ENCODE data around the gene COL9A3. TPM values are rescaled to one million over a fixed set of nuclear protein-coding genes. Genes with fewer than 3 reads are reported as not detected.

COL9A3 gene
- total RNA-seq, 4 donors from 2014 or later, result 13.4 to 22.9 (median 18.4) TPM

- Histone ChIP-seq H3K27me3 (peaks cover 4 to 28% (median 21%) of the 10 kb centered on the region in 4 donors), H3K36me3 (peaks cover 55 to 76% (median 72%) of the 10 kb centered on the region in 4 donors), H3K9me3 (no peaks in the 10 kb centered on the region), H3K27ac (replicated peaks in 1 of 4) (no peak overlapping the region), H3K4me1 (peaks cover 23 to 44% (median 41%) of the 10 kb centered on the region in 4 donors), H3K4me3 (no peak overlapping the region)
- intact Hi-C loops (cut with DNase I), result no loop called here
- no CpG with 5 or more reads among the region's 10 CpGs for WGBS
- no peak for DNase-seq (ENCODE audit: extremely low spot score)
- TF ChIP-seq POLR2AphosphoS5 (IDR thresholded peaks at IDR 0.05) (no peak), POLR2A (IDR thresholded peaks at IDR 0.05; ENCODE audit: low read depth) (no peak), CTCF (IDR thresholded peaks at IDR 0.05) (no peak), EP300 (IDR thresholded peaks at IDR 0.05) (no peak)
Measured at GRCh38 chr20:62811720-62812119, 5.1 kb upstream of the COL9A3 start.

GRCh38 chr20:62812181-62812906, 4.5 kb upstream of the COL9A3 start:
- no peak for DNase-seq (ENCODE audit: extremely low spot score)
- no peaks in the 10 kb centered on the region for H3K9me3 ChIP-seq
- H3K36me3 ChIP-seq, result peaks cover 54 to 70% (median 67%) of the 10 kb centered on the region in 4 donors
- no peak overlapping the region for H3K4me3 ChIP-seq
- intact Hi-C loops (cut with DNase I), result no loop called here
- peaks cover 4 to 34% (median 25%) of the 10 kb centered on the region in 4 donors for H3K27me3 ChIP-seq
- no peak overlapping the region for H3K27ac ChIP-seq (replicated peaks in 1 of 4)
- TF ChIP-seq POLR2AphosphoS5 (IDR thresholded peaks at IDR 0.05) (no peak), CTCF (IDR thresholded peaks at IDR 0.05) (no peak), POLR2A (IDR thresholded peaks at IDR 0.05; ENCODE audit: low read depth) (no peak), EP300 (IDR thresholded peaks at IDR 0.05) (no peak)
- 87% methylated on average over 21 of the region's 43 CpGs for WGBS
- peaks cover 19 to 44% (median 41%) of the 10 kb centered on the region in 4 donors for H3K4me1 ChIP-seq

GRCh38 chr20:62812907-62813200, 4.0 kb upstream of the COL9A3 start:
- TF ChIP-seq POLR2AphosphoS5 (IDR thresholded peaks at IDR 0.05) (peak in 1 of 2 donors; percentile 22), CTCF (IDR thresholded peaks at IDR 0.05) (no peak), EP300 (IDR thresholded peaks at IDR 0.05) (no peak), POLR2A (IDR thresholded peaks at IDR 0.05; ENCODE audit: low read depth) (no peak)
- Histone ChIP-seq H3K4me1 (peaks cover 21 to 44% (median 41%) of the 10 kb centered on the region in 4 donors), H3K4me3 (no peak overlapping the region), H3K27me3 (peaks cover 4 to 39% (median 29%) of the 10 kb centered on the region in 4 donors), H3K27ac (replicated peaks in 1 of 4) (no peak overlapping the region), H3K36me3 (peaks cover 49 to 64% (median 62%) of the 10 kb centered on the region in 4 donors), H3K9me3 (no peaks in the 10 kb centered on the region)
- whole genome bisulfite sequencing, result 97% methylated on average over 11 of the region's 11 CpGs
- DNase-seq (ENCODE audit: extremely low spot score), result no peak
- intact Hi-C loops (cut with DNase I), result no loop called here

GRCh38 chr20:62813588-62813987, 3.3 kb upstream of the COL9A3 start:
- WGBS, result 87% methylated on average over 10 of the region's 13 CpGs

More at GRCh38 chr20:62813588-62813987, 3.3 kb upstream of the COL9A3 start:
- Histone ChIP-seq H3K4me3 (no peak overlapping the region), H3K27ac (replicated peaks in 1 of 4) (no peak overlapping the region), H3K4me1 (peaks cover 28 to 46% (median 41%) of the 10 kb centered on the region in 4 donors), H3K9me3 (no peaks in the 10 kb centered on the region), H3K36me3 (peaks cover 43 to 57% (median 55%) of the 10 kb centered on the region in 4 donors), H3K27me3 (peaks cover 4 to 47% (median 33%) of the 10 kb centered on the region in 4 donors)
- no peak for DNase-seq (ENCODE audit: extremely low spot score)
- intact Hi-C loops (cut with DNase I), result no loop called here
- TF ChIP-seq CTCF (IDR thresholded peaks at IDR 0.05), result no peak
- TF ChIP-seq EP300 (IDR thresholded peaks at IDR 0.05), result no peak
- no peak for TF ChIP-seq POLR2AphosphoS5 (IDR thresholded peaks at IDR 0.05)
- no peak for TF ChIP-seq POLR2A (IDR thresholded peaks at IDR 0.05; ENCODE audit: low read depth)

Measured in esophagus muscularis mucosa (tissue), 4 donors.